Measurements from ENCODE around the gene WDFY3. TPM values are rescaled to one million over a fixed set of nuclear protein-coding genes. Genes with fewer than 3 reads are reported as not detected.

Gene WDFY3
- total RNA-seq, 1 donor from 2014 or later, result 0.04 TPM

DNA sequence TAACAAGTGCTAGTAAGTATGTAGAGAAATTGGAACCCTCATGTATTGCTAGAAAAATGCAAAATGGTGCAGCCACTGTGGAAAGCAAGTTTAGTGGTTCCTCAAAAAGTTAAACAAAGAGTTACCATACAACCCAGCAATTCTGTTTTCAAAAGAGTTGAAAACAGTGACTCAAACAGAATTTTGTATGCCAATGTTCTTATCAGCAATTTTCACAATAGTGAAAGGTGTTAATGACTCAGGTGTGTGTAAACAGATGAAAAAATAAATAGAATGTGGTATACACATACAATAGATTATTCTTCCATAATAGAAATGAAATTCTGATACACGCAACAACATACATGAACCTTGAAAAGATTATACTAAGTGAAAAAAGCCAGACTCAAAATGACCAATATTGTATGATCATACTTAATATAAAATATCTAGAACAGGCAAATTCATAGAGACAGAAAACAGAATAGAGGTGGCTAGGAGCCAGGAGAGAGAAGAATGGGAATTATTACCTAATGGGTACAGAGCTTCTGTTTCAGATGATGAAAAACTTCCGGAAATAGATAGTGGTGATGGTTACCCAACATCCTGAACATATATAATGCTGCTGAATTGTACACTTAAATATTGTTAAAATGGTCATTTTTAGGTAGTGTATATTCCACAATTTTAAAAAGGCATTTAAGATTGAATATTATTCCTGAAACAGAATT, 51.6 kb downstream of the WDFY3 start:
- Mint-ChIP-seq H3K27ac (no peak overlapping the region), H3K36me3 (ENCODE audit: low read depth) (no peaks in the 10 kb centered on the region), H3K9me3 (no peaks in the 10 kb centered on the region), H3K4me1 (no peaks in the 10 kb centered on the region), H3K4me3 (no peak overlapping the region), H3K27me3 (no peaks in the 10 kb centered on the region)
- DNase-seq (no peak), ATAC-seq (ENCODE audit: low read depth) (no peak)
- ChIA-PET CTCF (no interaction called here), POLR2A (no interaction called here)
- intact Hi-C loops (cut with micrococcal nuclease), result no loop called here
- TF ChIP-seq, protein P1, sequence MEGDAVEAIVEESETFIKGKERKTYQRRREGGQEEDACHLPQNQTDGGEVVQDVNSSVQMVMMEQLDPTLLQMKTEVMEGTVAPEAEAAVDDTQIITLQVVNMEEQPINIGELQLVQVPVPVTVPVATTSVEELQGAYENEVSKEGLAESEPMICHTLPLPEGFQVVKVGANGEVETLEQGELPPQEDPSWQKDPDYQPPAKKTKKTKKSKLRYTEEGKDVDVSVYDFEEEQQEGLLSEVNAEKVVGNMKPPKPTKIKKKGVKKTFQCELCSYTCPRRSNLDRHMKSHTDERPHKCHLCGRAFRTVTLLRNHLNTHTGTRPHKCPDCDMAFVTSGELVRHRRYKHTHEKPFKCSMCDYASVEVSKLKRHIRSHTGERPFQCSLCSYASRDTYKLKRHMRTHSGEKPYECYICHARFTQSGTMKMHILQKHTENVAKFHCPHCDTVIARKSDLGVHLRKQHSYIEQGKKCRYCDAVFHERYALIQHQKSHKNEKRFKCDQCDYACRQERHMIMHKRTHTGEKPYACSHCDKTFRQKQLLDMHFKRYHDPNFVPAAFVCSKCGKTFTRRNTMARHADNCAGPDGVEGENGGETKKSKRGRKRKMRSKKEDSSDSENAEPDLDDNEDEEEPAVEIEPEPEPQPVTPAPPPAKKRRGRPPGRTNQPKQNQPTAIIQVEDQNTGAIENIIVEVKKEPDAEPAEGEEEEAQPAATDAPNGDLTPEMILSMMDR (IDR thresholded peaks at IDR 0.05), result no peak

DNA sequence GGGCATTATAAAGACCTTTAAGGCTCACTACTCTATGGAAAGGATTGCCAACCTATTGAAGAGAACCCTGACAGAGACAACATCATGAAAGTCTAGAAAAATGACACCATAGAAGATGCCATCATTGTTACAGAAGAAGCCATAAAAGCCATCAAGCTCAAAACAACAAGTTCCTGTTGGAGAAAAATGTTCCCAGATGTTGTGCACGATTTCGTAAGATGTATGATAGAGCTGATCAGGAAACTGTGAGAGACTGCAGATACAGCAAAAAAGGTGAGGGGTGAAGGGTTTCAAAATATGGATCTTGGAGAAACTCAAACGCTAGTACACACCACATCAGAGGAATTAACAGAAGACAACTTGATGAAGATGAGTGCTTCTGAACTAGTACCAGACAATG, 53.3 kb downstream of the WDFY3 start:
- intact Hi-C loops (cut with micrococcal nuclease), result no loop called here
- Mint-ChIP-seq H3K4me1 (no peaks in the 10 kb centered on the region), H3K4me3 (no peak overlapping the region), H3K27ac (no peak overlapping the region), H3K9me3 (no peaks in the 10 kb centered on the region), H3K27me3 (no peaks in the 10 kb centered on the region), H3K36me3 (ENCODE audit: low read depth) (no peaks in the 10 kb centered on the region)
- ATAC-seq (ENCODE audit: low read depth), result no peak
- ChIA-PET POLR2A (no interaction called here), CTCF (no interaction called here)
- TF ChIP-seq, protein P1 (IDR thresholded peaks at IDR 0.05), result no peak
- DNase-seq, result no peak

DNA sequence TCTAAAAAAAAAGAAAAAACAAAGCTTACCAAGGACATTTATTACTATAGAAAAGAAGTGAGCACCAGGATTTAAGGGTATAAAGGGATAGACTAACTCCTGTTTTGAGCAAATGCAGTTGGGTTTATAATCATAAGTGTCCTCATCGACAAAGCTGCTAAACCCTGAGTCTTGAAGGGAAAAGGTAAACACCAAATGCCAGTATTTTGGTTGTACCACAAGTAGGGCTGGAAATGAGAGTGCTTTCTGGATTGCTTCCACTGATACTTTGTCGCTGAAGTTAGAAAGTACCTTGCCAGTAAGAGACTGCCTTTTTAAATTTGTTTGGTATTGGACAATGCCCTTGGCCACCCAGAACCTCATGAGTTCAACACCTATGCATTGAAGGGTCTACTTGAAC, 53.7 kb downstream of the WDFY3 start:
- no peaks in the 10 kb centered on the region for H3K27me3 Mint-ChIP-seq
- ATAC-seq (ENCODE audit: low read depth) (no peak), DNase-seq (no peak)
- H3K4me1 Mint-ChIP-seq, result no peaks in the 10 kb centered on the region
- ChIA-PET POLR2A (no interaction called here), CTCF (no interaction called here)
- no peaks in the 10 kb centered on the region for H3K9me3 Mint-ChIP-seq
- H3K36me3 Mint-ChIP-seq (ENCODE audit: low read depth), result no peaks in the 10 kb centered on the region
- TF ChIP-seq, protein P1 (IDR thresholded peaks at IDR 0.05), result no peak
- intact Hi-C loops (cut with micrococcal nuclease), result no loop called here
- no peak overlapping the region for H3K27ac Mint-ChIP-seq
- H3K4me3 Mint-ChIP-seq, result no peak overlapping the region

DNA sequence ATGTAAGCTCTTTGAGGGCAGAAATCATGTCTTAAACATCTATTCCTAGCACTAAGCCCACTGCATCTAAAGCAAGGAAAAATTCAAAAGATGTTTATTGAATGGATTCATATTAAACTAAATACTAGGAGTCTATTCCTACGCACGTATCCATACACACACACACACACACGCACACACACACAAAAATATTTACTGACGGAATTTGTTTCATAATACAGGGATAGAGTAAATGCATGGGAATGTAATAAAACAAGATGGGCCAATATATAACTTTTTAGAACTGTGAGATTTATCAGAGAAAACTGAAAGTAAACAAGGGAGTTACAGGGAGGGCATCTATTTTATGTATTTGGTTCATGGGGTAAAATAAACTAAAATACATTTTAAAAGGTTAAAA, 57.6 kb downstream of the WDFY3 start:
- ATAC-seq (ENCODE audit: low read depth) (no peak), DNase-seq (no peak)
- ChIA-PET POLR2A (no interaction called here), CTCF (no interaction called here)
- TF ChIP-seq, protein P1 (IDR thresholded peaks at IDR 0.05), result no peak
- H3K27ac Mint-ChIP-seq, result no peak overlapping the region
- intact Hi-C loops (cut with micrococcal nuclease), result no loop called here
- H3K27me3 Mint-ChIP-seq, result no peaks in the 10 kb centered on the region
- H3K9me3 Mint-ChIP-seq, result no peaks in the 10 kb centered on the region
- H3K36me3 Mint-ChIP-seq (ENCODE audit: low read depth), result no peaks in the 10 kb centered on the region
- H3K4me3 Mint-ChIP-seq, result no peak overlapping the region
- no peaks in the 10 kb centered on the region for H3K4me1 Mint-ChIP-seq

DNA sequence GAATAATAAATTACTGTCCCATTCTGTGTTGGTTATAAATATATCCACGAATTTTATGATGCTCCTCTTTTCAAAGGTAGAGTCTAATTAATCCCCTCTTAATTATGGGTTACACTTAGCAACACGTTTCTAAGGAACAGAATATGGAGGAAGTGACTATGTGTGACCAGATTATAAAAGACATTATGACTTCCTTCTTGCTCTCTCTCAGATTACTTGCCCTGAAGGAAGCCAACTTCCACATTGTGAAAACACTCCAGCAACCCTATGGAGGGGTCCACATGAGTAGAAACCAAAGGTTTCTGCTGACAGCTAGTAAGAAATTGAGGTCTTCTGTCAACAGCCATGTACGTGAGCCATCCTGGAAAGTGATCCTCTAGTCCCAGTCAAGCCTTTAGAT, 59.3 kb downstream of the WDFY3 start:
- no peaks in the 10 kb centered on the region for H3K4me1 Mint-ChIP-seq
- no peaks in the 10 kb centered on the region for H3K36me3 Mint-ChIP-seq (ENCODE audit: low read depth)
- intact Hi-C loops (cut with micrococcal nuclease), result no loop called here
- no peak for DNase-seq
- no peak overlapping the region for H3K27ac Mint-ChIP-seq
- CTCF ChIA-PET, result no interaction called here
- ATAC-seq (ENCODE audit: low read depth), result no peak
- no peaks in the 10 kb centered on the region for H3K27me3 Mint-ChIP-seq
- TF ChIP-seq, protein P1 (IDR thresholded peaks at IDR 0.05), result no peak
- H3K9me3 Mint-ChIP-seq, result no peaks in the 10 kb centered on the region
- H3K4me3 Mint-ChIP-seq, result no peak overlapping the region
- POLR2A ChIA-PET, result no interaction called here
